ENCODE results near the gene ITIH6. TPM values are rescaled to one million over a fixed set of nuclear protein-coding genes. Genes with fewer than 3 reads are reported as not detected.

Gene ITIH6
- total RNA-seq, 2 donors from 2014 or later = not detected

DNA sequence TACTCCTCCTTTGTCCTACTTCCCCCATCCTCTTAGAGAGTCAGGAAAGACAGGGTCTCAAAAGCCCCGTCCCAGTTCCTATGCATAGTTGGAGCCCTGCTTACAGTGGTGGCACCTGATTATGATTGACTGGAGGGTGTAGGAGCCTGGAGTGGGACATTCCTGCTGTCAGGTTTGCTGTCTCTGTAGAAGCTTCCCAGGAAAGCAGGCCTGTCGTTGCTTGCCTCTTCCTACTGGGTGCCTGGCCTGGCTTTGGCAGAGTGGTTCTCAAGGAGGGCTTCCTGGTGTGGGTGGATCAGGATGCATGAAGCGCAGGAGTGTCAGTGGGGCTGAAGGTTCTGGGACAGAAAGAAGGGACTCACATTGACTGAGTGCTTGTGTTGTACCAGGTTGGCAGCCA, 14.3 kb upstream of the ITIH6 start:
- no peak overlapping the region for H3K27ac ChIP-seq
- no peaks in the 10 kb centered on the region for H3K9me3 ChIP-seq
- H3K9ac ChIP-seq (ENCODE audit: low read depth in 2 of 2, low read length in 2 of 2) = no peak overlapping the region
- TF ChIP-seq, protein P1, sequence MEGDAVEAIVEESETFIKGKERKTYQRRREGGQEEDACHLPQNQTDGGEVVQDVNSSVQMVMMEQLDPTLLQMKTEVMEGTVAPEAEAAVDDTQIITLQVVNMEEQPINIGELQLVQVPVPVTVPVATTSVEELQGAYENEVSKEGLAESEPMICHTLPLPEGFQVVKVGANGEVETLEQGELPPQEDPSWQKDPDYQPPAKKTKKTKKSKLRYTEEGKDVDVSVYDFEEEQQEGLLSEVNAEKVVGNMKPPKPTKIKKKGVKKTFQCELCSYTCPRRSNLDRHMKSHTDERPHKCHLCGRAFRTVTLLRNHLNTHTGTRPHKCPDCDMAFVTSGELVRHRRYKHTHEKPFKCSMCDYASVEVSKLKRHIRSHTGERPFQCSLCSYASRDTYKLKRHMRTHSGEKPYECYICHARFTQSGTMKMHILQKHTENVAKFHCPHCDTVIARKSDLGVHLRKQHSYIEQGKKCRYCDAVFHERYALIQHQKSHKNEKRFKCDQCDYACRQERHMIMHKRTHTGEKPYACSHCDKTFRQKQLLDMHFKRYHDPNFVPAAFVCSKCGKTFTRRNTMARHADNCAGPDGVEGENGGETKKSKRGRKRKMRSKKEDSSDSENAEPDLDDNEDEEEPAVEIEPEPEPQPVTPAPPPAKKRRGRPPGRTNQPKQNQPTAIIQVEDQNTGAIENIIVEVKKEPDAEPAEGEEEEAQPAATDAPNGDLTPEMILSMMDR (IDR thresholded peaks at IDR 0.05) = no peak
- H3K4me3 ChIP-seq = no peak overlapping the region
- intact Hi-C loops (cut with DNase I) = no loop called here
- H3K27me3 ChIP-seq = no peaks in the 10 kb centered on the region
- H3K4me1 ChIP-seq = no peaks in the 10 kb centered on the region
- no peak for DNase-seq
- H3K36me3 ChIP-seq = no peaks in the 10 kb centered on the region

GRCh38 chrX:54811301-54811885, 13.3 kb upstream of the ITIH6 start:
- Histone ChIP-seq H3K36me3 (no peaks in the 10 kb centered on the region), H3K27me3 (no peaks in the 10 kb centered on the region), H3K4me1 (no peaks in the 10 kb centered on the region), H3K9me3 (no peaks in the 10 kb centered on the region), H3K9ac (ENCODE audit: low read depth in 2 of 2, low read length in 2 of 2) (no peak overlapping the region), H3K27ac (no peak overlapping the region), H3K4me3 (no peak overlapping the region)
- no peak for DNase-seq
- TF ChIP-seq, protein P1 (IDR thresholded peaks at IDR 0.05) = no peak
- intact Hi-C loops (cut with DNase I) = no loop called here

- no peak for DNase-seq
- no peaks in the 10 kb centered on the region for H3K9me3 ChIP-seq
- H3K27me3 ChIP-seq = no peaks in the 10 kb centered on the region
- H3K36me3 ChIP-seq = no peaks in the 10 kb centered on the region
- intact Hi-C loops (cut with DNase I) = no loop called here
- no peak overlapping the region for H3K4me3 ChIP-seq
- H3K9ac ChIP-seq (ENCODE audit: low read depth in 2 of 2, low read length in 2 of 2) = no peak overlapping the region
- no peaks in the 10 kb centered on the region for H3K4me1 ChIP-seq
- TF ChIP-seq, protein P1 (IDR thresholded peaks at IDR 0.05) = no peak
- no peak overlapping the region for H3K27ac ChIP-seq
Observed at GRCh38 chrX:54810532-54810931, 12.5 kb upstream of the ITIH6 start.

DNA sequence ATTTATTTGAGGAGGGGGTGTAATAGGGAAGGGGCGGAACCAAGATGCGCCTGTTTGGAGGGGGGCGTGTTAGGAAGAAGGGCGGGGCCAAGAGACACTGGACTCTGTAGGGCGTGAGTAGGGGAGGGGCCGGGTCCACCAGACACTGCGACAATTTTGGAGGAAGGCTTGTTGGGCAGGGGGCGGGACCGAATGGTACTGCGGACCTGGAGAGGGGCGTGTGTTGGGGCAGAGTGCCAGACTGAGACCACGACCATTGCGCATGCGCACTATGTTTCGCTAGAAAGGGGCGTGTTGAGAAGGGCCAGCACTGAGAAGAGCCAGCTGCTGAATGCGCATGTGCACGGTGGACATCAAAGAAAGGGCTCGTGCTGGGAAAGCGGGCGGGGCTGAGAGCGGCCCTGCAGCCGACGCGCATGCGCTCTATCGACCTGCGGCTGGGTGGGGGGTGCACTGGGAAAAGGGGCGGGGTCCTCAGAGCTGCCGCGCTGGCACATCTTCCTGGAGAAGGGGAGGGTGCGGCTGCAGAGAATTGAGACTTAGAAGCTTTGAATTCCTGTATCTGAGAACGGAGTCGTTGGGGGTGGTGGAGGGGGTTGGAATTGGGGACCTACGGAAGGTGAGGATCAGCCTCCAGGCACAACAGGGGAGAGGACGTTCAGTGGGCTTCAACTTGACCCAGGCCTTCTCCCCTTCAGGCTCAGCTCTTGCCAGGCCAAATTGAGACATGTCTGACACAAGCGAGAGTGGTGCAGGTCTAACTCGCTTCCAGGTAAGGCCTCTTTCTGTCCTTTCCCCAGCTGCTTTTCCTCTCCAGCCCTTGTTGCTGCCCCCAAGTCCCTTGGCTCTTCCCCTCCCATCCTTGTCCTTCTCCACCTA, 10.8 kb upstream of the ITIH6 start:
- peak overlapping the region; percentile 55 to 59 for H3K9ac ChIP-seq (ENCODE audit: low read depth in 2 of 2, low read length in 2 of 2)
- no peaks in the 10 kb centered on the region for H3K9me3 ChIP-seq
- H3K27me3 ChIP-seq = no peaks in the 10 kb centered on the region
- no peaks in the 10 kb centered on the region for H3K36me3 ChIP-seq
- intact Hi-C loops (cut with DNase I) = loop anchor here (10.0 kb wide), 1 partner anchor 164 kb away; no protein-coding TSS in a partner anchor
- H3K4me3 ChIP-seq = peak overlapping the region; percentile 52
- no peaks in the 10 kb centered on the region for H3K4me1 ChIP-seq
- peak; percentile 90 for DNase-seq
- TF ChIP-seq, protein P1 (IDR thresholded peaks at IDR 0.05) = no peak
- H3K27ac ChIP-seq = peak overlapping the region; percentile 79

DNA sequence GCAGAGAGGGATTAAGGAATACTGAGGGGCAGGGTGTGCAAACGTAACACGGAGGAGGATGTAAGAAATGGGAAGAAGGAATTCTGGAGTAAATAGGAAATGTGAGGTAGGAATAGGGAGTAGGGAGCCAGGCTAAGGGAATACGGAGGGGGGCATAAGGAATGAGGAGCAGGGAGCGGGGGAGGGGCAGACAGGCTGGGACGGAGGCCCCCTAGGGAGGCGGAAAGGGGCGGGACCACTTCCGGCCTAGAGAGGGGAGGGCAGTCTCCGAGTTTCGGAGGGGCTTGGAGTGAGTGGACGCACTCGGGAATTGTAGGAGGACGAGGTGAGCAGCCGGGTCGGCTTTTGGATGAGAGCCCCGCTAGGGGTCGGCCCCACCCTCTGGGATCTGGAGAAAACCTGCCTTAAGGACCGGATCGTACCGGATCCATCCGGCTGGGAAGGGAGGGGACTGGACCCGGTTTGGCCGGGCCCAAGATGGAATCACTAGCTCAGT, 10.1 kb upstream of the ITIH6 start:
- peak overlapping the region; percentile 79 for H3K27ac ChIP-seq
- no peaks in the 10 kb centered on the region for H3K9me3 ChIP-seq
- H3K9ac ChIP-seq (ENCODE audit: low read depth in 2 of 2, low read length in 2 of 2) = peak overlapping the region; percentile 54 to 59
- intact Hi-C loops (cut with DNase I) = loop anchor here (10.0 kb wide), 1 partner anchor 163 kb away; no protein-coding TSS in a partner anchor
- peak overlapping the region; percentile 52 for H3K4me3 ChIP-seq
- H3K4me1 ChIP-seq = no peaks in the 10 kb centered on the region
- H3K36me3 ChIP-seq = no peaks in the 10 kb centered on the region
- H3K27me3 ChIP-seq = no peaks in the 10 kb centered on the region
- TF ChIP-seq, protein P1 (IDR thresholded peaks at IDR 0.05) = no peak
- peak; percentile 72 for DNase-seq

All from colonic mucosa (tissue), 4 donors.